Measurements from ENCODE around the gene TAF11L4. TPM values are rescaled to one million over a fixed set of nuclear protein-coding genes. Genes with fewer than 3 reads are reported as not detected.
A peak's percentile ranks its signal among the peaks of the same experiment; 100 is the strongest.
"Not testable (repeated sequence)": the region's sequence is repeated elsewhere in the genome, so short reads cannot be mapped to it uniquely, and the experiment has no call there.

TAF11L4 gene
- total RNA-seq, 1 experiment from 2014 or later, result not detected

DNA sequence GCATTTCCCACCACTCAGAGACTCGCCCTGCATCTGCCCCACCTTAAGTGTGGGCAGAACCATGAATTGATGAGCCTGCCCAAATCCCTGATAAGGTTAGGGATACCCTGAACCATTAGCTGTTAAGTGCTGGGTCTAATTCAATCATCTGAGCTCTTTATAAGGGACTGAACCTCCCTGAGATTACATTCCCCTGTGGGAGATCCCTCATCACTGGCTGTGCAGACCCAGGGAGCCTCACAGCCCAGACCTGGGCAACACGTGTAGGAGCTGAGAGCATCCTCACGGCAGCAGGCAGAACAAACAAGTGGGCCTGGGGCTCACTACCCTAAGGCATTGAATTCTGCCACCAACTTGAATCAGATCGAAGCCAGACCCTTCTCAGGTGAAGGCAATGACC, 24.2 kb upstream of the TAF11L4 start:
- no peaks in the 10 kb centered on the region for H3K23me2 ChIP-seq (ENCODE audit: insufficient read length, low read depth, low read length, poor library complexity, severe bottlenecking)
- peaks cover 0 to 3% of the 10 kb centered on the region in 2 experiments; a peak in 2 of 5 replicates for H3K9me3 Mint-ChIP-seq
- peaks cover 0 to 4% (median 0%) of the 10 kb centered on the region in 3 experiments; a peak in 1 of 7 replicates for H3K36me3 Mint-ChIP-seq (ENCODE audit: insufficient read depth in 1 of 3, low read depth in 3 of 3)
- H2AK5ac ChIP-seq (ENCODE audit: insufficient read length, low read length), result no peak overlapping the region
- H3K79me2 ChIP-seq (ENCODE audit: insufficient read depth, low read length), result no peaks in the 10 kb centered on the region
- H2AFZ ChIP-seq (ENCODE audit: low read length), result no peak overlapping the region
- H3T11ph ChIP-seq (ENCODE audit: low read length), result no peak overlapping the region
- no peaks in the 10 kb centered on the region for H3K79me1 ChIP-seq (ENCODE audit: insufficient read depth, low read depth, low read length, poor library complexity, severe bottlenecking)
- H3K9me3 ChIP-seq (ENCODE audit: control insufficient read depth, low read depth, low read length), result no peaks in the 10 kb centered on the region
- H2BK20ac ChIP-seq (ENCODE audit: low read depth, low read length, poor library complexity, severe bottlenecking), result no peak overlapping the region
- peaks cover 3 to 4% of the 10 kb centered on the region in 2 experiments for H3K4me1 Mint-ChIP-seq
- no peak overlapping the region for H3K9ac ChIP-seq (ENCODE audit: extremely low read depth, insufficient read length, low read length)
- H3K27me3 ChIP-seq (ENCODE audit: insufficient read depth, low read length), result no peaks in the 10 kb centered on the region
- H2BK120ac ChIP-seq (ENCODE audit: low read depth, low read length, poor library complexity, severe bottlenecking), result no peak overlapping the region
- H3K14ac ChIP-seq (ENCODE audit: insufficient read depth, low read length), result no peak overlapping the region
- no peaks in the 10 kb centered on the region; the same call in none of the 2 replicates for H3K27me3 Mint-ChIP-seq (ENCODE audit: low read depth)
- H3K56ac ChIP-seq (ENCODE audit: insufficient read length, low read depth, low read length), result no peak overlapping the region
- H2BK15ac ChIP-seq (ENCODE audit: low read depth, low read length), result no peak overlapping the region
- H3K23ac ChIP-seq (ENCODE audit: insufficient read length, low read depth, low read length), result no peak overlapping the region
- H4K8ac ChIP-seq (replicated peaks; ENCODE audit: insufficient read length, low read depth, low read length), result no peak overlapping the region
- no peak overlapping the region for H3K18ac ChIP-seq (ENCODE audit: insufficient read length, low read depth, low read length)
- no peak overlapping the region for H3K27ac ChIP-seq (ENCODE audit: insufficient read length, low read depth, low read length)
- no peaks in the 10 kb centered on the region for H3K4me1 ChIP-seq (ENCODE audit: insufficient read depth, low read length)
- H4K5ac ChIP-seq (ENCODE audit: insufficient read length, low read depth, low read length), result no peak overlapping the region
- no peak overlapping the region for H4K91ac ChIP-seq (ENCODE audit: insufficient read length, low read depth, low read length)
- WGBS (ENCODE audit: extremely low coverage, insufficient read length, low lambda C conversion rate), result no CpG with 5 or more reads among the region's 4 CpGs
- H3K4ac ChIP-seq (ENCODE audit: low read depth, low read length), result no peak overlapping the region
- TF ChIP-seq, protein P1, sequence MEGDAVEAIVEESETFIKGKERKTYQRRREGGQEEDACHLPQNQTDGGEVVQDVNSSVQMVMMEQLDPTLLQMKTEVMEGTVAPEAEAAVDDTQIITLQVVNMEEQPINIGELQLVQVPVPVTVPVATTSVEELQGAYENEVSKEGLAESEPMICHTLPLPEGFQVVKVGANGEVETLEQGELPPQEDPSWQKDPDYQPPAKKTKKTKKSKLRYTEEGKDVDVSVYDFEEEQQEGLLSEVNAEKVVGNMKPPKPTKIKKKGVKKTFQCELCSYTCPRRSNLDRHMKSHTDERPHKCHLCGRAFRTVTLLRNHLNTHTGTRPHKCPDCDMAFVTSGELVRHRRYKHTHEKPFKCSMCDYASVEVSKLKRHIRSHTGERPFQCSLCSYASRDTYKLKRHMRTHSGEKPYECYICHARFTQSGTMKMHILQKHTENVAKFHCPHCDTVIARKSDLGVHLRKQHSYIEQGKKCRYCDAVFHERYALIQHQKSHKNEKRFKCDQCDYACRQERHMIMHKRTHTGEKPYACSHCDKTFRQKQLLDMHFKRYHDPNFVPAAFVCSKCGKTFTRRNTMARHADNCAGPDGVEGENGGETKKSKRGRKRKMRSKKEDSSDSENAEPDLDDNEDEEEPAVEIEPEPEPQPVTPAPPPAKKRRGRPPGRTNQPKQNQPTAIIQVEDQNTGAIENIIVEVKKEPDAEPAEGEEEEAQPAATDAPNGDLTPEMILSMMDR (conservative IDR thresholded peaks at IDR 0.05), result no peak
- no peak for DNase-seq
- H3K4me3 Mint-ChIP-seq, result no peak overlapping the region
- no peak overlapping the region for H3K27ac Mint-ChIP-seq
- H3K4me2 ChIP-seq (ENCODE audit: insufficient read depth, insufficient read length, low read length), result no peak overlapping the region
- H2BK5ac ChIP-seq (ENCODE audit: insufficient read length, low read length), result no peak overlapping the region
- no peaks in the 10 kb centered on the region for H4K20me1 ChIP-seq (ENCODE audit: control insufficient read depth, insufficient read depth, insufficient read length)
- no peak overlapping the region for H2BK12ac ChIP-seq (ENCODE audit: insufficient read length, low read depth, low read length)

DNA sequence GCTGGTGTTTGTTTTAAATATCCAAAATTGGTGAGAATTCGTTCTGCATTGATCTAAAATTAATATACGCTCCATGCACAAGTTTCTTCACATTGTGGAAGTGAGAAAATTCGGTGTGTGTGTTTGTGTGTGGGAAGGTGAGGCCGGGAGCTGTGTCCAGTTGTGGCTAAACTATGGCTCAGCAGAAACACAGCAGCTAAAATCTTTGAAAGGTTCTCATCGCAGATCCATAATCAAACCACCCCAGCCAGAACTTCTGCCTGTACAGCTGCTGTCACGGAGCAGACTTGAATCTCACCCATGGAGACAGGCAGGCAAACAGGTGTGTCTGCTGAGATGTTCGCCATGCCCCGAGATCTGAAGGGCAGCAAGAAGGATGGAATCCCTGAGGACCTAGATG, 23.7 kb upstream of the TAF11L4 start, which contains the start of gene TAF11L2:
TAF11L2 (plus strand) TSS at position 301 of the 400 bp plus-strand sequence.
- H3K18ac ChIP-seq (ENCODE audit: insufficient read length, low read depth, low read length); H3K4ac ChIP-seq (ENCODE audit: low read depth, low read length); H3K9me3 Mint-ChIP-seq; H4K5ac ChIP-seq (ENCODE audit: insufficient read length, low read depth, low read length); H3K79me1 ChIP-seq (ENCODE audit: insufficient read depth, low read depth, low read length, poor library complexity, severe bottlenecking); H3K14ac ChIP-seq (ENCODE audit: insufficient read depth, low read length); H2BK20ac ChIP-seq (ENCODE audit: low read depth, low read length, poor library complexity, severe bottlenecking); H2BK5ac ChIP-seq (ENCODE audit: insufficient read length, low read length); H2BK12ac ChIP-seq (ENCODE audit: insufficient read length, low read depth, low read length); H4K20me1 ChIP-seq (ENCODE audit: control insufficient read depth, insufficient read depth, insufficient read length); H3K27ac ChIP-seq (ENCODE audit: insufficient read length, low read depth, low read length); H3K79me2 ChIP-seq (ENCODE audit: insufficient read depth, low read length); H4K91ac ChIP-seq (ENCODE audit: insufficient read length, low read depth, low read length); H4K8ac ChIP-seq (replicated peaks; ENCODE audit: insufficient read length, low read depth, low read length); H3T11ph ChIP-seq (ENCODE audit: low read length); H3K27me3 ChIP-seq (ENCODE audit: insufficient read depth, low read length); H3K9ac ChIP-seq (ENCODE audit: extremely low read depth, insufficient read length, low read length); H3K36me3 Mint-ChIP-seq (ENCODE audit: insufficient read depth in 1 of 3, low read depth in 3 of 3); H3K27me3 Mint-ChIP-seq (ENCODE audit: low read depth); H2AFZ ChIP-seq (ENCODE audit: low read length); DNase-seq; H3K56ac ChIP-seq (ENCODE audit: insufficient read length, low read depth, low read length); H3K4me1 ChIP-seq (ENCODE audit: insufficient read depth, low read length); H3K4me3 Mint-ChIP-seq; H3K9me3 ChIP-seq (ENCODE audit: control insufficient read depth, low read depth, low read length); H3K23me2 ChIP-seq (ENCODE audit: insufficient read length, low read depth, low read length, poor library complexity, severe bottlenecking); H2BK15ac ChIP-seq (ENCODE audit: low read depth, low read length); H3K23ac ChIP-seq (ENCODE audit: insufficient read length, low read depth, low read length); H3K4me2 ChIP-seq (ENCODE audit: insufficient read depth, insufficient read length, low read length); H2AK5ac ChIP-seq (ENCODE audit: insufficient read length, low read length); H2BK120ac ChIP-seq (ENCODE audit: low read depth, low read length, poor library complexity, severe bottlenecking); H3K4me1 Mint-ChIP-seq: not testable (repeated sequence)
- peak within 1 kb of the TSS in 1 of 3 experiments; percentile 66; a peak in 3 of 7 replicates for H3K27ac Mint-ChIP-seq
- no CpG with 5 or more reads among the region's 8 CpGs for WGBS (ENCODE audit: extremely low coverage, insufficient read length, low lambda C conversion rate)
